HCT116 (cell line): ENCODE data around the gene URB1. TPM values are rescaled to one million over a fixed set of nuclear protein-coding genes. Genes with fewer than 3 reads are reported as not detected.

Experiments
- ATAC-seq: fragments of 200-7000 bp; cut with Tn5 transposase; 2 replicates; pipeline ENCODE4 v1.9.1; 2020; ENCODE audit warnings: mild to moderate bottlenecking, moderate library complexity
- BruUV-seq: library from RNA; stranded (reverse); fragments of 400-500 nt; replicated peaks from 2 replicates; lab custom pipeline; 2021; lab: Mats Ljungman, UMichigan
- CTCF ChIA-PET: fragments of 300-600 bp; sonication (Branson Sonifier 250); formaldehyde crosslinking; loops from one replicate; lab custom pipeline; 2021; ENCODE audit warnings: antibody characterized with exemption; lab: Charles Lee
- POLR2A ChIA-PET: fragments of 300-600, 350-600 bp; sonication (Branson Sonifier 250); formaldehyde crosslinking; loops from one replicate; lab custom pipeline; 2021; ENCODE audit warnings: antibody characterized with exemption; lab: Charles Lee
- RAD21 ChIA-PET, 2 experiments: fragments of 300-600 bp; sonication (Branson Sonifier 250); formaldehyde crosslinking; loops; one replicate each; lab custom pipeline; 2023; ENCODE audit warnings: low total read pairs in 2 of 2; ENCODE audit not compliant: uncharacterized antibody in 2 of 2, unreplicated experiment in 2 of 2, low non-redundant PET in 1 of 2; lab: Charles Lee
- DNase-seq: peaks from one replicate; pipeline ENCODE4 v3.0.0-alpha.2; 2010; ENCODE audit warnings: low read depth, low spot score
- H2AFZ ChIP-seq: fragments of 200-600 bp; shearing (Covaris generic), sonication (generic); 2 replicates; pipeline ENCODE4 v1.6.1; 2017; ENCODE audit warnings: low read depth, mixed run types, mixed read lengths, antibody characterized with exemption, low read length; ENCODE audit not compliant: poor library complexity, severe bottlenecking
- H3K27ac ChIP-seq: 2 replicates; pipeline ENCODE4 v1.5.1; 2012; ENCODE audit warnings: low read depth, low read length
- H3K27me3 ChIP-seq: fragments of 200-600 bp; sonication (generic); 2 replicates; pipeline ENCODE4 v1.6.1; 2016; ENCODE audit warnings: mixed run types, low read length, mixed read lengths; ENCODE audit not compliant: insufficient read depth
- H3K36me3 ChIP-seq, 2 experiments: fragments of 200-500 bp in 1 of 2; fragments of 200-600 bp in 1 of 2; sonication (Bioruptor generic) in 1 of 2; sonication (generic) in 1 of 2; 2 replicates each; pipeline versions ENCODE4 v1.5.1 to v1.6.1; 2014 to 2016; ENCODE audit warnings: low read length in 2 of 2, inconsistent platforms in 1 of 2, mixed read lengths in 1 of 2, mixed run types in 1 of 2; ENCODE audit not compliant: insufficient read depth in 2 of 2, control insufficient read depth in 1 of 2
- H3K4me1 ChIP-seq, 2 experiments: fragments of 200-600 bp in 1 of 2; sonication (generic) in 1 of 2; 2 replicates each; pipeline versions ENCODE4 v1.5.1 to v1.6.1; 2012 to 2017; ENCODE audit warnings: low read length in 2 of 2, inconsistent platforms in 1 of 2, mild to moderate bottlenecking in 1 of 2, mixed read lengths in 1 of 2, mixed run types in 1 of 2, moderate library complexity in 1 of 2; ENCODE audit not compliant: insufficient read depth in 2 of 2, control insufficient read depth in 1 of 2
- H3K4me2 ChIP-seq: fragments of 200-600 bp; sonication (generic); 2 replicates; pipeline ENCODE4 v1.6.1; 2017; ENCODE audit warnings: mixed run types, low read length, mixed read lengths
- H3K4me3 ChIP-seq, 2 experiments: fragments of 200-600 bp in 1 of 2; sonication (generic) in 1 of 2; replicated peaks in 1 of 2; 2 replicates each; pipeline ENCODE4 v1.5.1; 2011 to 2016; ENCODE audit warnings: low read length in 2 of 2, control low read depth in 1 of 2, low read depth in 1 of 2, mild to moderate bottlenecking in 1 of 2, mixed read lengths in 1 of 2, mixed run types in 1 of 2
- H3K79me2 ChIP-seq: fragments of 200-600 bp; sonication (generic); 2 replicates; pipeline ENCODE4 v1.6.1; 2017; ENCODE audit warnings: mild to moderate bottlenecking, mixed run types, low read length, moderate library complexity, mixed read lengths; ENCODE audit not compliant: insufficient read depth
- H3K9ac ChIP-seq: fragments of 200-600 bp; sonication (generic); 2 replicates; pipeline ENCODE4 v1.6.1; 2016; ENCODE audit warnings: low read length, mixed read lengths
- H3K9me2 ChIP-seq: fragments of 200-600 bp; sonication (generic), shearing (Covaris generic); 2 replicates; pipeline ENCODE4 v1.6.1; 2017; ENCODE audit warnings: mixed run types, mild to moderate bottlenecking, moderate library complexity; ENCODE audit not compliant: insufficient read depth
- H3K9me3 ChIP-seq, 2 experiments: fragments of 200-500 bp in 1 of 2; fragments of 200-600 bp in 1 of 2; sonication (Bioruptor generic) in 1 of 2; sonication (generic) in 1 of 2; 2 replicates each; pipeline ENCODE4 v1.6.1; 2014 to 2017; ENCODE audit warnings: low read length in 2 of 2, mixed read lengths in 2 of 2, inconsistent platforms in 1 of 2, low read depth in 1 of 2, mild to moderate bottlenecking in 1 of 2, mixed run types in 1 of 2, moderate library complexity in 1 of 2; ENCODE audit not compliant: control insufficient read depth in 1 of 2, insufficient read depth in 1 of 2
- H4K20me1 ChIP-seq: fragments of 200-600 bp; sonication (generic), shearing (Covaris generic); 2 replicates; pipeline ENCODE4 v1.6.1; 2017; ENCODE audit warnings: mixed run types, mild to moderate bottlenecking, moderate library complexity; ENCODE audit not compliant: insufficient read depth
- ATF3 ChIP-seq: IDR thresholded peaks from 2 replicates; pipeline ENCODE4 v1.6.1; 2012
- CBX3 ChIP-seq: IDR thresholded peaks from 2 replicates; pipeline ENCODE4 v1.6.1; 2012; ENCODE audit warnings: low read depth
- CEBPB ChIP-seq: IDR thresholded peaks from 2 replicates; pipeline ENCODE4 v1.6.1; 2012; ENCODE audit warnings: low read depth
- CTCF ChIP-seq, 3 experiments: fragments of 200-600 bp in 1 of 3; sonication (generic) in 1 of 3; IDR thresholded peaks in 2 of 3; conservative IDR thresholded peaks in 1 of 3; 2 replicates each; pipeline ENCODE4 v1.5.1; 2012 to 2017; ENCODE audit warnings: low read depth in 2 of 3, low read length in 2 of 3, antibody characterized with exemption in 1 of 3, borderline replicate concordance in 1 of 3, control low read depth in 1 of 3, mild to moderate bottlenecking in 1 of 3, mixed read lengths in 1 of 3, mixed run types in 1 of 3, moderate library complexity in 1 of 3; ENCODE audit not compliant: insufficient read depth in 1 of 3
- EZH2phosphoT487 ChIP-seq: fragments of 200-600 bp; IDR thresholded peaks from 2 replicates; pipeline ENCODE4 v1.6.1; 2018; ENCODE audit warnings: antibody characterized with exemption, borderline replicate concordance
- POLR2A ChIP-seq: IDR thresholded peaks from 2 replicates; pipeline ENCODE4 v1.7.0; 2011; ENCODE audit warnings: borderline replicate concordance; ENCODE audit not compliant: insufficient read depth, insufficient read length; ENCODE audit errors: extremely low read depth
- REST ChIP-seq: IDR thresholded peaks from 2 replicates; pipeline ENCODE4 v1.6.1; 2012; ENCODE audit warnings: low read depth
- SIN3A ChIP-seq: IDR thresholded peaks from 2 replicates; pipeline ENCODE4 v1.6.1; 2012; ENCODE audit warnings: low read depth
- SRF ChIP-seq: IDR thresholded peaks from 2 replicates; pipeline ENCODE4 v1.6.1; 2012; ENCODE audit warnings: low read depth
- ZBTB33 ChIP-seq: IDR thresholded peaks from 2 replicates; pipeline ENCODE4 v1.6.1; 2011; ENCODE audit warnings: mild to moderate bottlenecking, low read length, moderate library complexity; ENCODE audit not compliant: insufficient replicate concordance; ENCODE audit errors: extremely low read depth
- ZFX ChIP-seq: fragments of 450-650 bp; IDR thresholded peaks from 2 replicates; pipeline ENCODE4 v1.6.1; 2017
- intact Hi-C: fragments of 100-400 bp; cut with micrococcal nuclease; formaldehyde crosslinking; loops from 2 replicates; pipeline ENCODE4 v1.10.0; 2022
- total RNA-seq: library from RNA; stranded (reverse); gene quantifications from one replicate; pipeline ENCODE4 v1.2.1, GENCODE V29; 2021; ENCODE audit not compliant: unreplicated experiment

The URB1 gene
- total RNA-seq, 1 experiment from 2014 or later: 28.3 TPM

- no peak overlapping the region for H3K27ac ChIP-seq
- no peaks in the 10 kb centered on the region for H3K9me2 ChIP-seq
- H3K36me3 ChIP-seq: no peaks in the 10 kb centered on the region
- H3K4me3 ChIP-seq: no peak overlapping the region
- no peaks in the 10 kb centered on the region for H3K27me3 ChIP-seq
- ChIA-PET CTCF (no interaction called here), RAD21 (no interaction called here), POLR2A (no interaction called here)
- DNase-seq (no peak), ATAC-seq (no peak)
- peaks cover 22% of the 10 kb centered on the region for H3K79me2 ChIP-seq
- no peaks in the 10 kb centered on the region for H4K20me1 ChIP-seq
- BruUV-seq: no TSS peak
- TF ChIP-seq ATF3 (no peak), CEBPB (no peak), ZFX (no peak), ZBTB33 (no peak), POLR2A (no peak), REST (no peak), EZH2phosphoT487 (no peak), SIN3A (no peak), CTCF (IDR thresholded peaks at IDR 0.05 in 2 of 3, conservative IDR thresholded peaks at IDR 0.05 in 1 of 3; ENCODE audit: borderline replicate concordance in 1 of 3, insufficient read depth in 1 of 3, low read depth in 2 of 3, low read length in 2 of 3) (no peak), SRF (no peak), CBX3 (no peak)
- no peak overlapping the region for H3K4me2 ChIP-seq
- H2AFZ ChIP-seq: no peak overlapping the region
- peaks cover 14 to 20% of the 10 kb centered on the region in 2 experiments; a peak in 3 of 4 replicates for H3K4me1 ChIP-seq
- H3K9ac ChIP-seq: no peak overlapping the region
- H3K9me3 ChIP-seq: no peaks in the 10 kb centered on the region
- intact Hi-C loops: no loop called here
Measured at GRCh38 chr21:32281531-32281930, 111.3 kb downstream of the URB1 start.
